Ascending aorta (tissue), 2 donors: Measurements from ENCODE around the gene RNF187. TPM values are rescaled to one million over a fixed set of nuclear protein-coding genes. Genes with fewer than 3 reads are reported as not detected.

Source experiments
- DNase-seq, 2 donors: peaks; one replicate each; pipeline ENCODE4 v3.0.0-alpha.2; 2019; ENCODE audit warnings: low spot score in 2 of 2
- H3K27ac ChIP-seq, 2 donors: fragments of 200-600 bp; sonication (generic); one replicate each; pipeline ENCODE4 v1.5.1; 2016 to 2017; ENCODE audit warnings: mild to moderate bottlenecking in 1 of 2
- H3K27me3 ChIP-seq: fragments of 200-600 bp; sonication (generic); one replicate; pipeline ENCODE4 v1.5.1; 2017
- H3K36me3 ChIP-seq, 2 donors: fragments of 200-600 bp; sonication (generic); one replicate each; pipeline ENCODE4 v1.5.1; 2016
- H3K4me1 ChIP-seq, 2 donors: fragments of 200-600 bp; sonication (generic); one replicate each; pipeline ENCODE4 v1.5.1; 2016 to 2017; ENCODE audit warnings: mild to moderate bottlenecking in 1 of 2
- H3K4me3 ChIP-seq, 2 donors: fragments of 200-600 bp; sonication (generic); one replicate each; pipeline ENCODE4 v1.5.1; 2016 to 2017; ENCODE audit warnings: mild to moderate bottlenecking in 1 of 2
- H3K9me3 ChIP-seq, 2 donors: fragments of 200-600 bp; sonication (generic); one replicate each; pipeline ENCODE4 v1.5.1; 2016
- intact Hi-C: fragments of 100-400 bp; cut with DNase I; formaldehyde crosslinking; loops from one replicate; pipeline ENCODE4 v1.15.1; 2023
- total RNA-seq: library from RNA; depleted of rRNA; stranded (reverse); fragments of >200 nt; gene quantifications from one replicate; pipeline ENCODE4 v1.1.0, GENCODE V29; 2016
- TF ChIP-seq, protein P1 (sequence below), 3 experiments: fragments of 200-600 bp in 2 of 3; fragments of 450-650 bp in 1 of 3; sonication (generic) in 2 of 3; IDR thresholded peaks; one replicate each; pipeline ENCODE4 v1.5.1; 2016 to 2019; ENCODE audit warnings: antibody characterized with exemption in 3 of 3, mild to moderate bottlenecking in 1 of 3, moderate library complexity in 1 of 3

The RNF187 gene
- total RNA-seq, 1 donor from 2014 or later = 24.3 TPM

DNA sequence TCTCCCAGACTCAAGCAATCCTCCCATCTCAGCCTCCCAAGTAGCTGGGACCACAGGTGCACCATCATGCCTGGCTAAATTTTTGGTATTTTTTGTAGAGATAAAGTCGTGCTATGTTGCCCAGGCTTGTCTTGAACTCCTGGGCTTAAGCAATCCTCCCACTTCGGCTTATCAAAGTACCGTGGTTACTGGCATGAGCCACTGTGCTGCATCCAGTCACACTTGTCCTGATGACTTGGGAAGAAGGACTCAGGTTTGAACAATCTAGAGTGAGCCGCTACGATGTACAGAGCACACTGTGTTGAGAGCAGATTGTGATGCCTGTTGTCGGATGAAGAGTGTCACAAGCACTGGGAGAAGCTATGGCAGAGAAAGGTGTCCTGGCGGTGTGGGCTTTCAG is 27.2 kb downstream of the RNF187 start:
- Histone ChIP-seq H3K4me3 (no peak overlapping the region), H3K27me3 (no peaks in the 10 kb centered on the region), H3K27ac (no peak overlapping the region), H3K9me3 (no peaks in the 10 kb centered on the region), H3K36me3 (no peaks in the 10 kb centered on the region), H3K4me1 (no peaks in the 10 kb centered on the region)
- no peak for DNase-seq
- intact Hi-C loops = loop anchor here (2.0 kb wide), 1 partner anchor 384 kb away; no protein-coding TSS in a partner anchor
- TF ChIP-seq, protein P1, sequence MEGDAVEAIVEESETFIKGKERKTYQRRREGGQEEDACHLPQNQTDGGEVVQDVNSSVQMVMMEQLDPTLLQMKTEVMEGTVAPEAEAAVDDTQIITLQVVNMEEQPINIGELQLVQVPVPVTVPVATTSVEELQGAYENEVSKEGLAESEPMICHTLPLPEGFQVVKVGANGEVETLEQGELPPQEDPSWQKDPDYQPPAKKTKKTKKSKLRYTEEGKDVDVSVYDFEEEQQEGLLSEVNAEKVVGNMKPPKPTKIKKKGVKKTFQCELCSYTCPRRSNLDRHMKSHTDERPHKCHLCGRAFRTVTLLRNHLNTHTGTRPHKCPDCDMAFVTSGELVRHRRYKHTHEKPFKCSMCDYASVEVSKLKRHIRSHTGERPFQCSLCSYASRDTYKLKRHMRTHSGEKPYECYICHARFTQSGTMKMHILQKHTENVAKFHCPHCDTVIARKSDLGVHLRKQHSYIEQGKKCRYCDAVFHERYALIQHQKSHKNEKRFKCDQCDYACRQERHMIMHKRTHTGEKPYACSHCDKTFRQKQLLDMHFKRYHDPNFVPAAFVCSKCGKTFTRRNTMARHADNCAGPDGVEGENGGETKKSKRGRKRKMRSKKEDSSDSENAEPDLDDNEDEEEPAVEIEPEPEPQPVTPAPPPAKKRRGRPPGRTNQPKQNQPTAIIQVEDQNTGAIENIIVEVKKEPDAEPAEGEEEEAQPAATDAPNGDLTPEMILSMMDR (IDR thresholded peaks at IDR 0.05) = no peak

DNA sequence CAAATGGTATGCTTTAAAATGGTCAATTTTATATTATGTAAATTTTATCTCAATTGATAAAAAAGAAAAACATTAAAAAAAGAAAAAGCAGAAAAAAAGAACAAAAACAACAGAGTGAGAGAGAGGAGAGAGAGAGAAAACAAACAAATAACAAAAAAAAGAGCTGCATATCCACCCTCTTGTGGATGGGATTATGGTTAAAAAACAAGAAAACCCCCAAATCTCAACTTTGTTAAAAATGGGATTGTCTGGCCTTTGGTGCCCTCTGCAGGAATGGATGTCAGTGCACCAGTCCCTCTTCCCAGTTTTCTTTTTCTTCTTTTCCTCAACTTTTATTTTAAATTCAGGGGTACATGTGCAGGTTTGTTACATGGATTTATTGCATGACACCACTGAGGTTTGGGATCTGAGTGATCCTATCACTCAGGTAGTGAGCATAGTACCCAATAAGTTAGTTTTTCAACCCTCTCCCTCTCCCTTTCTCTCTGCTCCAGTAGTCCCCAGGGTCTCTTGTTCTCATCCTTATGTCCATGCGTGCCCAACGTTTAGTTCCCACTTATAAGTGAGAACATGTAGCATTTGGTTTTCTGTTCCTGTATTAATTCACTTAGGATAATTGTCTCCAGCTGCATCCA is 28.1 kb downstream of the RNF187 start:
- Histone ChIP-seq H3K4me3 (no peak overlapping the region), H3K27me3 (no peaks in the 10 kb centered on the region), H3K27ac (no peak overlapping the region), H3K9me3 (no peaks in the 10 kb centered on the region), H3K4me1 (no peaks in the 10 kb centered on the region), H3K36me3 (no peaks in the 10 kb centered on the region)
- TF ChIP-seq, protein P1 (IDR thresholded peaks at IDR 0.05) = peak in 2 of 3 experiments; percentile 48 to 61
- DNase-seq = peak in 1 of 2 donors; percentile 39
- intact Hi-C loops = loop anchor here (2.0 kb wide), 1 partner anchor 385 kb away; no protein-coding TSS in a partner anchor

DNA sequence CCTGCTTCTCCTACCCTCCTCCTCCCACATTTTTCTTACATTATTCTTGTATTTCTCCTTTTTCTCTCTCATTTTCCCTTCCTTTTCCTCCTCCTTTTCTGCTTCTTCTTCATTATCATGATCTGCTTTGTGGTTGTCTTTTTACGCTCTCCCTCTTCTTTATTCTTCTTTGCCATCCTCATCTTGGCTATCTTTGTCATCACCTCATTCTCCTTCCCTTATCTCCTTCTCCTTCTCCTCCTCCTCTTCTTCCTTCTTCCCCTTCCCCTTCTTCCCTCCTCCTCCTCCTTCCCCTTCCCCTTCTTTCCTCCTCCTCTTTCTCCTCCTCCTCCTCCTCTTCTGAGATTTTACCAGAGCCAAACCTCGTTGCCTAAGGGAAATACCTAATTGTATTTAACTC is 30.5 kb downstream of the RNF187 start:
- intact Hi-C loops = loop anchor here (2.0 kb wide), 1 partner anchor 305 kb away; no protein-coding TSS in a partner anchor
- no peak for DNase-seq

DNA sequence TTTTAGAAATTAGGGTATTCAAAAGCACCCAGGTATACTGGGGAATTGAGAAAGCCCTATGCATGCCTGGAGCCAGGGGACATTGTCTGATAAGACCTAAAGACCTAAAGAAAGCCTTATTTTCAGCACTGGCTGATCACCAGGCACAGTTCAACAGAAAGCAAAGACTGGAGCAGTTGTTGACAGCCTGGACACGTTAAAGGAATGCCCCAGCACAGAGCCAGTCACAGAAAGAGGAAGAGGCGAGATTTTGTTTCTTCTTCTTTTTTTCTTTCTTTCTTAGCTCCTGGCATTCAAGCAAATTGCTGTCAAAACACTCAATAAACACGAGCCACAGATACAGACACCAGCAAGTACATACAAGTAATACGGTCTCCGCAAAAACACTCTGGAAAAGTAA is 40.4 kb downstream of the RNF187 start:
- TF ChIP-seq, protein P1 (IDR thresholded peaks at IDR 0.05) = no peak
- Histone ChIP-seq H3K9me3 (no peaks in the 10 kb centered on the region), H3K27me3 (peaks cover 5% of the 10 kb centered on the region), H3K36me3 (no peaks in the 10 kb centered on the region), H3K4me1 (no peaks in the 10 kb centered on the region), H3K27ac (no peak overlapping the region), H3K4me3 (no peak overlapping the region)
- no peak for DNase-seq
- intact Hi-C loops = no loop called here

More for the DNA sequence above, 30.5 kb downstream of the RNF187 start:
- no peak overlapping the region for H3K27ac ChIP-seq
- TF ChIP-seq, protein P1 (IDR thresholded peaks at IDR 0.05) = no peak
- no peaks in the 10 kb centered on the region for H3K9me3 ChIP-seq
- H3K36me3 ChIP-seq = no peaks in the 10 kb centered on the region
- no peak overlapping the region for H3K4me3 ChIP-seq
- H3K27me3 ChIP-seq = no peaks in the 10 kb centered on the region
- no peaks in the 10 kb centered on the region for H3K4me1 ChIP-seq

DNA sequence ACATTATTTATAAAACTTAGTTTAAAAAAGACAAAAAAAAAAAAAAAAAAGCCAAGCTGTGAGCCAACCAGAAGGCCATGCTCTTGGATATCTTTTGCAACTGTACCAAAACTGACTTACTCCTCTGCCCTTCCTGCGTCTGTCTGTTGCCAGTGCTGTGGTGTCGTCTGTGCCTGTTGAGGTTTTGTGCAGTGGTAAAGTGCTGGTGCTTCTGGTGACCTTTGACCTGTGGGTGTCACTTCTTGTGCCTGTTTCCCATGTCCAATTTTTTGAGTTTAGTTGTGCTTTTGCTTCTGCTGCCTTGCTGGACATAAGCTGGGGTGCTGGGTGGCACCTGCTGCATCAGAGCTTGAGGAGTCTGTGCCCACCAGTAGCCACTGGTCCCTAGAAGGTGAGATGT is 41.4 kb downstream of the RNF187 start:
- peak in 1 of 2 donors; percentile 34 for DNase-seq
- TF ChIP-seq, protein P1 (IDR thresholded peaks at IDR 0.05) = no peak
- H3K27me3 ChIP-seq = peaks cover 5% of the 10 kb centered on the region
- no peaks in the 10 kb centered on the region for H3K36me3 ChIP-seq
- H3K4me3 ChIP-seq = no peak overlapping the region
- H3K4me1 ChIP-seq = no peaks in the 10 kb centered on the region
- intact Hi-C loops = no loop called here
- H3K9me3 ChIP-seq = no peaks in the 10 kb centered on the region
- H3K27ac ChIP-seq = no peak overlapping the region
